Mammary epithelial cell (primary cell): ENCODE data around the gene LGALS1.

ENCODE experiments used
- EZH2 ChIP-seq: IDR thresholded peaks from 2 replicates; pipeline ENCODE4 v1.6.1; 2012; ENCODE audit warnings: low read length, inconsistent platforms, borderline replicate concordance
- TF ChIP-seq, protein P1 (sequence below), 2 donors: IDR thresholded peaks in 1 of 2; conservative IDR thresholded peaks in 1 of 2; 2 replicates each; pipeline ENCODE4 v1.5.1; 2011 to 2012; ENCODE audit warnings: inconsistent platforms in 2 of 2, low read length in 2 of 2, mild to moderate bottlenecking in 2 of 2, control low read depth in 1 of 2, low read depth in 1 of 2; ENCODE audit not compliant: insufficient read depth in 1 of 2; ENCODE audit errors: extremely low read depth in 1 of 2

DNA sequence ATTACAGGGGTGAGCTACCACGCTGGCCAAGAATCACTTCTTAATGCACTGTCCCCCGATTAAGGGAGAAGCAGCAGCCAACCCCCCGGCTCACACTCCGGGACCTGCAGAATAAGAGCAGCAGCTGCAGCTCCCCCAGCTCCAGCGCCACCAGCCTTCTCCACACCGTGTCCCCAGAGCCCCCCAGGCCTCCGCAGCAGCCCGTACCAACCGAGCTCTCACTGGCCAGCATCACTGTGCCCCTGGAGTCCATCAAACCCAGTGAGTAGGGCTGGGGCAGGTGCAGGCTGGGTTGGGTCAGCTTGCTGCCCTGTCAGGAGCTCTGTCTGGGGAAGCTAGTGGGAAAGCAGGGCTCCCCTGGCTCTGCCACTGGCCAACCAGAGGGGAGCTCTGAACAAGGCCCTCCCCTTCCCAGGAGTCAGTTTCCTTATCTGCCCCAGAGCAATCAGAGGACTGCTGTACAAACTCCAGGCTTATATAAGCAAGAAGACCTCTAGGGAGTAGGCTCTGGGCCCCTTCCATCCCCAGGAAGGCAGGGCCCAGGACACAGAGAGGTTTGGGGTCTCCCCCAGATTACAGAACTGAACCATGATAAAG is 44.5 kb upstream of the LGALS1 start:
- TF ChIP-seq, protein P1, sequence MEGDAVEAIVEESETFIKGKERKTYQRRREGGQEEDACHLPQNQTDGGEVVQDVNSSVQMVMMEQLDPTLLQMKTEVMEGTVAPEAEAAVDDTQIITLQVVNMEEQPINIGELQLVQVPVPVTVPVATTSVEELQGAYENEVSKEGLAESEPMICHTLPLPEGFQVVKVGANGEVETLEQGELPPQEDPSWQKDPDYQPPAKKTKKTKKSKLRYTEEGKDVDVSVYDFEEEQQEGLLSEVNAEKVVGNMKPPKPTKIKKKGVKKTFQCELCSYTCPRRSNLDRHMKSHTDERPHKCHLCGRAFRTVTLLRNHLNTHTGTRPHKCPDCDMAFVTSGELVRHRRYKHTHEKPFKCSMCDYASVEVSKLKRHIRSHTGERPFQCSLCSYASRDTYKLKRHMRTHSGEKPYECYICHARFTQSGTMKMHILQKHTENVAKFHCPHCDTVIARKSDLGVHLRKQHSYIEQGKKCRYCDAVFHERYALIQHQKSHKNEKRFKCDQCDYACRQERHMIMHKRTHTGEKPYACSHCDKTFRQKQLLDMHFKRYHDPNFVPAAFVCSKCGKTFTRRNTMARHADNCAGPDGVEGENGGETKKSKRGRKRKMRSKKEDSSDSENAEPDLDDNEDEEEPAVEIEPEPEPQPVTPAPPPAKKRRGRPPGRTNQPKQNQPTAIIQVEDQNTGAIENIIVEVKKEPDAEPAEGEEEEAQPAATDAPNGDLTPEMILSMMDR (conservative IDR thresholded peaks at IDR 0.05 in 1 of 2, IDR thresholded peaks at IDR 0.05 in 1 of 2; ENCODE audit: extremely low read depth in 1 of 2, insufficient read depth in 1 of 2, low read depth in 1 of 2, low read length in 2 of 2) = no peak
- no peak for TF ChIP-seq EZH2
